Activated T-helper 17 cell treated with anti-CD3 and anti-CD28 coated beads, Interleukin-2, amount 50 U/mL, for 72 hours (primary cell): ENCODE measurements around the gene AMOTL2. TPM values are rescaled to one million over a fixed set of nuclear protein-coding genes. Genes with fewer than 3 reads are reported as not detected.
A peak's percentile ranks its signal among the peaks of the same experiment; 100 is the strongest.

Experiments
- ATAC-seq: fragments of 150-1000 bp; cut with Tn5 transposase; replicated peaks from 2 replicates; pipeline ENCODE4 v1.10.0; 2021; ENCODE audit warnings: mild to moderate bottlenecking, moderate library complexity
- H3K27ac Mint-ChIP-seq: one replicate; pipeline ENCODE4 v1.8.0; 2022; ENCODE audit warnings: mixed read lengths
- H3K27me3 Mint-ChIP-seq: one replicate; pipeline ENCODE4 v1.8.0; 2022; ENCODE audit warnings: mixed read lengths
- H3K36me3 Mint-ChIP-seq: one replicate; pipeline ENCODE4 v1.8.0; 2022; ENCODE audit warnings: low read depth, mild to moderate bottlenecking, mixed read lengths
- H3K4me1 Mint-ChIP-seq: one replicate; pipeline ENCODE4 v1.8.0; 2022; ENCODE audit warnings: mixed read lengths
- H3K4me3 Mint-ChIP-seq: one replicate; pipeline ENCODE4 v1.8.0; 2022; ENCODE audit warnings: mild to moderate bottlenecking, mixed read lengths
- H3K9me3 Mint-ChIP-seq: one replicate; pipeline ENCODE4 v1.8.0; 2022; ENCODE audit warnings: mixed read lengths
- total RNA-seq, 2 donors: library from RNA; stranded (reverse); gene quantifications; one replicate each; pipeline ENCODE4 v1.2.3, GENCODE V29; 2022

Gene AMOTL2
- total RNA-seq, 2 donors from 2014 or later = not detected

DNA sequence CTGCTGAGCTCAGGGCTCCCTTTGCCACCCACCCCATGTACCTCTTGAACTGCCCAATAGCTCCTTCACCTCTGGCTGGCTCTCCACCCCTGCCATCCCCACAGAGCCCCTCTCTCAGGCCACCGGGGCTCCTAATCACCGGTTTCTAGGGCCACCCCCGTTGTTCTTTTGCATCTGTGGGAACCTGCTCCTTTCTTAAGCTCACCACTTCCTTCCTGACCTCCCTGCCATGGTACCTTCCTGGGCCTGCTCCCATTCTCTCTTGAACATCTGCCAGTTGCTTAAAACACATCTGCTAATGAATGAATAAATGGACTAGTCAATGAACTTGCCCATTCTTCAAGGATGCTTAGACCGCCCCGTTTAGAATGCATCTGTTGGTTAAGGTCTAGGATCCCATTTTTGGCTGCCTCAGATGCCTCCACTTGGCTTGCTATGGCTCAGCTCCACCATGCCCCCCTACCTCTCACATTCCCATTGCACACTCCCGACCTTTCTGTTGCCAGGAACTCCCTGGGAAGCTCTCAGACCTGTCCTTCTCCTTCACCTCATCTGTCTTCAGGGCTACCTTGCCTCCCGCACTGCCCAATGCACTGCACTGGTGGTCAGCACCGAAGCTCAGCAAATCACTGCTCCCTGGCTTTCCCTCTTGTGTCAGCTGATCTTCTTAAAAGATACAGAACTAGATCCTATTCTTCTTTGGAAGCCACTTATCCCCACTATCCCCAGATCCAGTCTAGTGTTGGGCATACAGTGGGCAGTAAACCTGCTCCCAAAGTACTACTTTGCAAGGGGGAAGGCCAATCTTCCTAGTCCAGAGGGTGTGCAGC is 9.1 kb downstream of the AMOTL2 start:
- Mint-ChIP-seq H3K4me1 (peaks cover 14% of the 10 kb centered on the region), H3K36me3 (no peaks in the 10 kb centered on the region), H3K27ac (no peak overlapping the region), H3K27me3 (no peaks in the 10 kb centered on the region), H3K4me3 (peak overlapping the region; percentile 60), H3K9me3 (no peaks in the 10 kb centered on the region)
- ATAC-seq = no peak

DNA sequence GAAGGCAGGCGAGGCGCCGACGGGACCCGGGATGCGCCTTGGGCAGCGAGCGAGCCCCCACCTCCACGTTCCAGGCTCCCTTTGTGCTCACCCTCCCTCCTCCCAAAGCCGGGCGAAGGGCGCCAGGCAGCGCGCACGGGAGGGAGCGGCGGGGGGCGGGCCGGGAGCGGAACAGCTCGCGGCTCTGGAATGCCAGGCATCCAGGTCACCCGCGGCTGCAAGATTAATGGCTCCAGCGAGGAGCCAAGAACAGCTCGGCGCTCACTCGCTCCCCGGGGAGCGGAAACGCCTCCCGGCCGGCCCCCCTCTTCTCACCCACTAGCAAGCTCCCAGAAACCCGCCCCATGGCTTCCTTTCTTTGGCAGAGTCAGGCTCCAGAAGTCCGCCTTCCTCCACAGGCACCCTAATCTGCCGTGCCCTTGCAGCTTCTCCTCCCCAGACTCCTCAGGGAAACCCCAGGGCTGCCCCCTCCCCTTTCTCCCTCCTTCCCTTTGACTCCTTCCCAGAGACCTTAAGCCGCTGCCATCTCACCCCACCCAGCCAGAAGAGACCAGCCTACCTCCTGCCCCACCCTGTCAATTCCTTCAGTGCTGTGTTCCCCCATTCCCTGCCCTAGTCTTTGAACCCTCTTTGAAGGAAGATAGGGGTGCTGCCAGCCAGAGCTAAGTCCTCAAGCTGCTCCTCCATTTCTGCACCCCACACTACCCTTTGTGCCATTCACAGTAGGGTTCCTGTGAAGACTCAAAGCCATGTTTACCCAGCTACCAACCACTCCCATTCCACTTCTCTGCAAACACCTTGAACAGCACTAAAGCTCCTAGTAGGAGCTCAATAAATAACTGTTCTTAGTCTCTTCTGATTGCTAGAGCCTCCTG is 9.9 kb downstream of the AMOTL2 start:
- no peaks in the 10 kb centered on the region for H3K36me3 Mint-ChIP-seq
- peak overlapping the region; percentile 60 for H3K4me3 Mint-ChIP-seq

DNA sequence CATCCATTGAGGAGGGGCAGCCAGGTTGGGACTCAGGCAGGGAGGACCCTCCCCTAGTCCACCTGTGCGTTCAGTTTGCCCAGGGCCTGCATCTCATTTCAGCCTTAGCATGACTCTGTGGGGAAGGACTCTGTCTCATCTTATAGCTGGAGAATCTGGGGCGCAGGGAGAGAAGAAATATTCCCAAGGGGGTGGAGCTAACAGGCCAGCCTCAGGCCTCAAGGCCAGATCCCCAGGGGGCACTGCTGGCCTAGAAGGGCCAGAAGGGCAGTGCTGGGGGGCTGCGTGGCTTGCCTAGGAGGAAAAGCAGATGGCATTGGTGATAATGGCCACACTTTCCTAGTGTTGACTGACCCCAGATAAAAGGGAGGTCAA is 10.9 kb downstream of the AMOTL2 start:
- no peak for ATAC-seq
- H3K9me3 Mint-ChIP-seq = no peaks in the 10 kb centered on the region
- H3K4me1 Mint-ChIP-seq = peaks cover 14% of the 10 kb centered on the region
- H3K4me3 Mint-ChIP-seq = peak overlapping the region; percentile 60
- no peak overlapping the region for H3K27ac Mint-ChIP-seq
- H3K27me3 Mint-ChIP-seq = no peaks in the 10 kb centered on the region
- H3K36me3 Mint-ChIP-seq = no peaks in the 10 kb centered on the region

More for the DNA sequence above, 9.9 kb downstream of the AMOTL2 start:
- H3K9me3 Mint-ChIP-seq = no peaks in the 10 kb centered on the region
- no peak overlapping the region for H3K27ac Mint-ChIP-seq
- peaks cover 14% of the 10 kb centered on the region for H3K4me1 Mint-ChIP-seq
- no peaks in the 10 kb centered on the region for H3K27me3 Mint-ChIP-seq
- peak; percentile 58 for ATAC-seq

DNA sequence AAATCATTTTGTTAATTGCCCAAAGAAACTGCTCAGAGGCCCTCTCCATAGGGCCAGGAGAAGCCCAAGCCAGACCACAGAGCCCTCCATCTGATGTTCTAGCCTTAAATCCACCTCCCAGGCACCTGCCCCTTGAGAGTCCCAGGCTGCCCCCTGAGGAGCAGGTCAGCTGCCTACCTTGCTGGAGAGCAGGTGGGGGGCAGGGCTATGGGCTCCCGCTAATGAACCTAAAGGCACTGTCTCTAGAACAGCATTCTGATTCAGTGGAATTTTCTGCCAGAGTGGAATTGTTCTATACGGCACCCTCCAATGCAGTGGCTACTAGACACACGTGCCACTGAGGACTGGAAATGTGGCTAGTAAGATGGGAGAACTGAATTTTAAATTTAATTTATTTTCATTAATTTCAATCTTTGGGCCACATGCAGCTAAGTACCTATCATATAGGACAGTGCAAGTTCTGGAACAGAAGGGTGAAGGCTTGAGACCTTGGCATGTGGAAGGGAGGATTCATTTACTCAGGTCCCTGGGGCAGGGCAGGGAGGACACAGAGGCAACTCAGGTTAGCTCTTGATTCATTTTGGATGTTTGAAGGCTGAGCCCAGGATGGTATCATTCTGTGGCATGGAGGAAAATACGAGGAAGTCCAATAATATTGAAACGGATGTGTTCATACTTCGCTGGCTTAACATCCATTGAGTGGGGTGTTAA is 11.4 kb downstream of the AMOTL2 start:
- no peak for ATAC-seq
- H3K4me3 Mint-ChIP-seq = peak overlapping the region; percentile 60
- no peaks in the 10 kb centered on the region for H3K9me3 Mint-ChIP-seq
- no peak overlapping the region for H3K27ac Mint-ChIP-seq
- H3K4me1 Mint-ChIP-seq = peaks cover 14% of the 10 kb centered on the region
- no peaks in the 10 kb centered on the region for H3K27me3 Mint-ChIP-seq
- no peaks in the 10 kb centered on the region for H3K36me3 Mint-ChIP-seq

DNA sequence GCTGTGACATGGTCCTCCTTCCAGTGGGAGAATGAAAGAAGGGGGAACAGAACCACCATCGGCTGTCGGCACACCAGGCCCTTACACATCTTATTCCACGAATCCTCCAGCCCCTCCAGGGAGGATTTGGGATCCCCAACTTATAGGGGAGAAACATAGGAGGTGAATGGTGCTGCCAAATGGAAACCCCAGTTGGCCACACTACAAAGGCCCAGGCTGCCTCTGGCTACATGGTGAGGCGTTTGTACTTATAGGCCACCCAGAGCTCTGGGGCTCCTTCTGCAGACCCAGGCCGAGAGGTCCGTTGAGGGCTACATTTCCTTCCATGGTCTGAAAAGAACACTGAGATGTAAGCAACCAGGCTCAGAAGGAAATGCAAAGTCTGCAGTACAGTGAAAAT is 12.0 kb downstream of the AMOTL2 start:
- H3K4me3 Mint-ChIP-seq = no peak overlapping the region
- H3K9me3 Mint-ChIP-seq = no peaks in the 10 kb centered on the region
- peaks cover 14% of the 10 kb centered on the region for H3K4me1 Mint-ChIP-seq
- no peak for ATAC-seq
- no peak overlapping the region for H3K27ac Mint-ChIP-seq
- no peaks in the 10 kb centered on the region for H3K36me3 Mint-ChIP-seq
- no peaks in the 10 kb centered on the region for H3K27me3 Mint-ChIP-seq

DNA sequence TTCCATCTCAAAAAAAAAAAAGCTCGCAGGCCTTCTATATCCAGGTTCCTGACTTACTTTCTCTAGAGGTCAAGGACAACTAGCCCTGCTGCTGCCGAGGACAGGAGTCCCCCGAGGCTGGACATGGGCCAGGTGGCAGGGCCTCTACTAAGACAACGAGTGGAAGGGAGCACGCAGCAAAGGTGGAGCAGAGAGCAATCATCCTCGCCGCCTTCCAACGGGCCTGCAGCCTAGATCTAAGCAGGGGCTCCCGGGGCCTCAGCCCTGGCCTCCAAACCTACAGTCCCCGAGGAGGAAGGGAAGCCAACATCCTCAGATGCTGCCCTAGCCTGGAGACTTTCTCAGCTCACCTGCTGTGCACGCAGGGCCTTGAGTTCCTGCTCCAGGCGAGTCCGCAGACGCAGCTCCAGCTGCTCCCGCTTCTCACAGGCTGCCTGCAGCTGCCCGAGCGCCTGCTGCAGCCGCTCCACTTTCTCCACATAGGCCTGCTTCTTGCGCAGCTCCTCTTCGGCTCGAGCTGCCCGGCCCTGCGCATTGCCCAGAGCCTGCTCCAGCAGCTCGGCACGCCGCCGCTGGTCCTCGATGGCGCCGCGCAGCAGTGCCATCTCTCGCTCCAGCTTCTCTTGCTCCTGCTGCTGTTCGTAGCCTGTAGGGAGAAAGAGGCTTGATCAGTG is 12.9 kb downstream of the AMOTL2 start:
- no peak for ATAC-seq
- Mint-ChIP-seq H3K36me3 (no peaks in the 10 kb centered on the region), H3K4me1 (peaks cover 14% of the 10 kb centered on the region), H3K27me3 (no peaks in the 10 kb centered on the region), H3K4me3 (no peak overlapping the region), H3K27ac (no peak overlapping the region), H3K9me3 (no peaks in the 10 kb centered on the region)

DNA sequence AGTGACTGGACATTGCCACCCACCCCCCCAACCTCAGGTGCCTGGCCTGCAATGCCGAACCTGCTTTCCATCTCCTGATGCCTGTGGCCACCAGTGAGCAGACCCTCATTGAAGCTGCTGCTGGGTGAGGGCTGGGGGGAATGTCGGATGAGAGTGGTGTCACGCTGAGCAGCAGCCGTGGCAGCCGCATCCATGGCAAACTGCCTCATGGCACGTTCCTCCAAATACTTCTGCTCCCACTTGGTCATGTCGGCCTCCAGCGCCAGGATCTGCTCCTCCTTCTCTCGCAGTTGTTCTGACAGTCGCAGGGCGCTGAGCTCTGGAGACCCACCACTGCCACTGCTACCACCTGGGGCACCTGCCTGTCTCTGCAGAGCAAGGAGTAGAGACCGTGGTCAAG is 14.2 kb downstream of the AMOTL2 start:
- H3K36me3 Mint-ChIP-seq = no peaks in the 10 kb centered on the region
- H3K4me3 Mint-ChIP-seq = no peak overlapping the region
- H3K27ac Mint-ChIP-seq = no peak overlapping the region
- no peaks in the 10 kb centered on the region for H3K9me3 Mint-ChIP-seq
- ATAC-seq = no peak
- no peaks in the 10 kb centered on the region for H3K27me3 Mint-ChIP-seq
- H3K4me1 Mint-ChIP-seq = peaks cover 9% of the 10 kb centered on the region

DNA sequence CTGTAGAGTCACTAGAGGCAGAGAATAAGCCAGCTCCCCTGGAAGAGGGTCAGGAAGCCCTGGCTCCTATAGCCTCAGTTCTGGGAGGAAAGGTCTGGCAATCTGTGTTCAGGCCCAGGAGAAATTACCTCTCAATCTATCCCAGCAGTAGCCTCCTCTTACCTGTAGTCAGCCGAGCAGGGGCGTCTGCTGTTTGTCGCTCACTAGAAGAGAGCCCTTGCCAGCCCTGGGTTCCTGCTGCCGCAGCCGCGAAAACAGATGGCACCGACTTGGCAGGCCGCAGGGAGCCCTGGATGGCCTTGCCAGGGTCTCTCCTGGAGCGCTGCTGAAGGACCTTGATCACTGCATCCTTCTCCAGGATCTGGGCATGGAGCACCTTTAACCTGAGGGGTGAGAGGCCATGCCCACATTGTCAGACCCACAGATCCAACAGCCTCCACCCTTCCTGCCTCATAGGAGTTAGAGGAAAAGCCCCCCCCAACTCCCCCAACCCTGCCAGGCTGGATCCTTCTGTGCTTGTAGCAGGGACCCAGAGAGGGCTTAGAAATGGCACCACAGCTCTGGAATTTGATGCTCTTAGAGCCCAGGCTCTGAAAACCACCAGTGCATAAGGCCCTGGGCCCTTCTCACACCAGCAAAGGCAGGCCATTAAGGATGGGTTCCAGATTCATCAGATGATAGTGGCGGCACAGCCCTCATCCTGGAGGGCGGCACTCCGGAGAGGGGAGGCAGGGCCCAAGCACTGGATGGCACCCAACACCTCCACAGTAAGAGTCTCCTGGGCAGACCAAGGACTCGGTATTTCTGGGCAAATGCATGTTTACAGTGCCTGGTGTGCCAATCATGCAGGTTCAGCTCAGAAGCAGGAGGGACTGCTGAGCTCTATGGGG is 14.9 kb downstream of the AMOTL2 start:
- Mint-ChIP-seq H3K27ac (no peak overlapping the region), H3K36me3 (no peaks in the 10 kb centered on the region), H3K9me3 (no peaks in the 10 kb centered on the region), H3K4me3 (no peak overlapping the region), H3K4me1 (peaks cover 2% of the 10 kb centered on the region), H3K27me3 (no peaks in the 10 kb centered on the region)
- ATAC-seq = no peak

DNA sequence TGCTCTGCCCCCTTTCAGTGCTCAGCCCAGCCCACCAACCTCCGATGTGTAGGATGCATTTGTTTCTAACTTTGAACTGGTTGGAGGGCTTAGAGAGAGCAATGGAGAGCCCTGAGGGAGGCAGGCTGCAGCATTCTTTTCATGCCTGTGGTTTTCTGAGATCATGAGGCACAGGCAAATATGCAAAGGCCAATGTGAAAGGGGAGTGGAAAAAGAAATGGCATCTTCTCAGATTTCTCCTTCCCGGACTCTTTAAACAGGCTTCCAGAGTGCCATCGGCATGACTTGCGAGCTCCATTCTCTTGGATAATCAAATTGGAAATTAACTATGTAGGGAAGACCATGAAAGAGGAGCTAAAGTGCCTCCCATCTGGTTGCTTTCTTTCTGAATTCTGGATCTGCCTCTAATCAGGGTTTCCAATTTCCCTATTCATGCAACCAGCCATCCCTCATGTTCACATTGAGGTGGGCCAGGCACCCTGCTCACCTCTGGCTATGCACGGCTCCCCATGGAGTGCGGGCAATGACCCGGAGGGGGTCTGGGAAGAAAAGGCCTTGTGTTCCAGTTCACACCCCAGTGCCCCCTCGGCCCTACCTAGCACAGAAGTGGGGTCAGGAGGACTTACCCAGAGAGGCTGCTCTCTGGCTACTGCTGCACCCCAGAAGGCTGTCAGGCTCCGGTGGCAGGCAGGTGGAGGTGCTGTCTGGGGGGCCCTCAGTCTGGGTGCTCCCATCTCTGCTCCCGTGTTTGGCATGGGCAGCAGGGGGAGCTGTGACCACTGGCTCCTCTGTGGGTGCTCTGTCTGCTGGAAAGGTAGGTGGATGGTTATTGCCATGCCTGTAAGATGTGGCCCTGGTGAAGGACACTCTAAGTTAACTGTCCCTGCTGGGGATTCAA is 16.1 kb downstream of the AMOTL2 start:
- no peak overlapping the region for H3K27ac Mint-ChIP-seq
- no peaks in the 10 kb centered on the region for H3K27me3 Mint-ChIP-seq
- ATAC-seq = no peak
- H3K9me3 Mint-ChIP-seq = no peaks in the 10 kb centered on the region
- no peaks in the 10 kb centered on the region for H3K4me1 Mint-ChIP-seq
- H3K36me3 Mint-ChIP-seq = no peaks in the 10 kb centered on the region
- H3K4me3 Mint-ChIP-seq = no peak overlapping the region

DNA sequence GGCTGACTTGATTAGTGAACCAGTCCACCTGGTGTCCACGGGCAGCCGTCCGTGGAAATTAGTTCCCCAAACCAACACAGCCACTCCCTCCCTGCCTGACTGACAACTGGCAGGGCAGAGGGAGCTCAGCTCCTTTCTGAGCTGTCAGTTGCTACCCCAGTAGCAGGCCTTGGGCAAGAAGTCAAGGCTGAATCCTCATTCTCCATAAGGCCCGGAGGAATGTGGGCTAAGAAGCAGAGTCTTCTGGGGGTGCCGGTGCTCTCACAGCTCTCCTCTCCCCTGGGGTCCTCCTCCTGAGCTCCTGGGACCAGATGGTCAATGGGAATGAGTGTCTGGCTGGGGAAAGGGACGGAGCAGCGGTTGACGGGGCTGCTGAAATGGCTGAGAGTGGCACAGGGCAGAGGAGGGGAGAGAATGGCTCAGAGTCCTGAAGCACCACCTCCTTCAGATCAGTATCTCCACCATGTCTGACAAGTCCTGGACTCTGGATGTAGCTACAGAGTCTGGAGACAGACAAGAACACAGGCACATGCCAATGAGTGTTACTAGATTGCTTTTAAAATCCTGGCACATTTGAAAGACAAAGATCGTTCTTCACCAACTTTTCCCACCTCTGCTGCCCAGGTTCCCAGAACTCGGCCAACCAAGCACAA is 16.9 kb downstream of the AMOTL2 start:
- no peaks in the 10 kb centered on the region for H3K9me3 Mint-ChIP-seq
- H3K27ac Mint-ChIP-seq = no peak overlapping the region
- no peak for ATAC-seq
- H3K4me3 Mint-ChIP-seq = no peak overlapping the region
- H3K27me3 Mint-ChIP-seq = no peaks in the 10 kb centered on the region
- no peaks in the 10 kb centered on the region for H3K36me3 Mint-ChIP-seq
- no peaks in the 10 kb centered on the region for H3K4me1 Mint-ChIP-seq

DNA sequence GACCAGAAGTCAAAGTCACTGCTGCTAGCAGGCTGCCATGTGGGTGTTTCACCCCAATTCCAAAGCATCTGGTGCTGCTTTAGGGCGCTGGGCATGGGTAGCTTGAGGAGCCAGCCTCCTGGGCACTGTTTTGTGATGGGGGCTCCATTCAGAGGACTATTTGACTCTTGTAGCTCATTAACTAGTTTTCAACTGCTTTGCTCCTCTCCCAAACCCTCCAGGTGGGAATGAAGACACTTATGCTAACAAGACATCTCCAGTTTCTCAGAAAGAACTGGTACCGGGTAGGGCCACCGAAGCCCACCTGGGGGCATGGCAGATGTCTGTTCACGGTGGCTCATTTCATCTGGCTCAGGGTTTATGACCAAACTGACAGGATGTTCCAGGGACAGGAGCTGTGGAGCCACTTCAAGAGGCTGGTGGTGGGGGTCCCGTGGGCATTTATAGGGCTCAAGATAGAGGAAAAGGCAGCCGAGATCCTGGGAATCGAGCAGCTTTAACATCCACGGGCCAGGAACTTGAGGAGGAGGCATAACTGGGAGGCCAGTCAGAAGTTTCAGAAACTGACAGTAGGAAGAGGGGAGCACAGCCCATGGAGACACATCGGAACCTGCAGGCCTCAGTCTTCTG is 17.7 kb downstream of the AMOTL2 start:
- Mint-ChIP-seq H3K9me3 (no peaks in the 10 kb centered on the region), H3K4me1 (no peaks in the 10 kb centered on the region), H3K36me3 (no peaks in the 10 kb centered on the region), H3K27me3 (no peaks in the 10 kb centered on the region), H3K27ac (no peak overlapping the region), H3K4me3 (no peak overlapping the region)
- no peak for ATAC-seq

DNA sequence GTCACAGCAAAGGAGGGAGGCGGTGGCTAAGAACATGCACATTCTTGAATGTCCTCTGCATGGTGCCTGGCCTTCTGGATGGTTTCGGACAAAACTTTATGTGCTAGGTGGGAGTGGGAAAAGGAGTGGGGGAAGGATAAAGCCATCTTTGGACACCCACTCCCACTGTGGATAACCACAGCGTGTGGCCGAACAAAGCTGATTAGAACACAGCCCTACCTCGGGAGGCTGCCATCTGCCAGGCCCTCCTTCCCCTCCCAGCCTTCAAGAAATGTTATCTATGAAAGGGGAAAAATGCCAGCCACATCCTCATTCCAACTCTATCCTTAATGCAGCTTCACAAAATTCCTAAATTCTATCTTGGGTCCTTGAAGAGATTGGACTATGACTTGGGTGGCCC is 18.8 kb downstream of the AMOTL2 start:
- no peaks in the 10 kb centered on the region for H3K27me3 Mint-ChIP-seq
- no peak for ATAC-seq
- H3K4me3 Mint-ChIP-seq = no peak overlapping the region
- H3K9me3 Mint-ChIP-seq = no peaks in the 10 kb centered on the region
- H3K4me1 Mint-ChIP-seq = no peaks in the 10 kb centered on the region
- no peaks in the 10 kb centered on the region for H3K36me3 Mint-ChIP-seq
- H3K27ac Mint-ChIP-seq = no peak overlapping the region
